Stimulated activated CD8-positive, alpha-beta memory T cell treated with anti-CD3 and anti-CD28 coated beads, Interleukin-7, amount 100 ng/mL, for 24 hours (primary cell): ENCODE results near the gene DOCK8.
A peak's percentile ranks its signal among the peaks of the same experiment; 100 is the strongest.
"Not testable (repeated sequence)": the region's sequence is repeated elsewhere in the genome, so short reads cannot be mapped to it uniquely, and the experiment has no call there.

Experiments
- DNase-seq: peaks from one replicate; pipeline ENCODE4 v3.0.0-alpha.2; 2020; ENCODE audit warnings: low read depth

Gene DOCK8

DNA sequence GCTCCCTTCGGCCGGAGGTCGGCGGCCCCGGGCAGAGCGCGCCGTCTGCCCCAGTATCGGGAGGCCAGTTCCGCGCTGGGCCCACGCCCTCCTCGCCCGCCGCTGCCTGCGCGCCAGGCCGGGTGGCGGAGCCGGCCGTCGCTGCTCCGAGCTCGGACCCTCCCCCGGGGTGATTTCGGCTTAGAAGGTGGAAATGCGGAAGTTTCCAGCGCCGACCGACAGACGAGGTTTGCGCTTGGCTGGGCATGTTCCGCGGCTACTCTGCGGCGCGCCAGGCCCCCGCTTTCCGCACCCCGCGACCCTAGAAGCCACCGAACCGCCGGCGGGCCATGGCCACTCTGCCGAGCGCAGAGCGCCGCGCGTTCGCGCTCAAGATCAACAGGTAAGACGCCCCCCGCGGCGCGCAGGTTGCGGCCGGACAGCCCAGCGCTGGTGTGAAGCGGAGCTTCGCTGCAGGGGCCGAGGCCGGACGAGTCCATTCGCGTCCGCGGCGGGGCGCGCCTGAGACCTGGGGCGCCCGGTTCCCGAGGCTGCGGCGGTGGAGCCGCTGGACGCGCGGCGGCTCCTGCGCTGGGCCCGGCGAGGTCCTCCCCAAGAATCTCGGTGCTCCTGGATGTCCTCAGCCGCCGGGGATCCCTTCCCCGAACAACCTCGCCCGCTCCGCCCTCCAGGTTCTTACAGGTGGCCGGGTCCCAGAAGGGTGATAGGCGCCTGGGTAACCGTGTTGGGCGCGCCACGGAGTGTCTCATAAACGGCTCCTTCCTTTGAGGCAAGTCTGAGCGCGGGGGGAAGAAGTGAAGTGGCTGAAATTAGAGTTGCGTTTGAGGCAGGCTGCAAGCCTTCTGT is at the start of gene DOCK8:
TSS of gene DOCK8 (plus strand) at position 218 of the 846 bp plus-strand sequence. CDS start at position 330, 112 bp downstream.
- peak; percentile 9 for DNase-seq

DNA sequence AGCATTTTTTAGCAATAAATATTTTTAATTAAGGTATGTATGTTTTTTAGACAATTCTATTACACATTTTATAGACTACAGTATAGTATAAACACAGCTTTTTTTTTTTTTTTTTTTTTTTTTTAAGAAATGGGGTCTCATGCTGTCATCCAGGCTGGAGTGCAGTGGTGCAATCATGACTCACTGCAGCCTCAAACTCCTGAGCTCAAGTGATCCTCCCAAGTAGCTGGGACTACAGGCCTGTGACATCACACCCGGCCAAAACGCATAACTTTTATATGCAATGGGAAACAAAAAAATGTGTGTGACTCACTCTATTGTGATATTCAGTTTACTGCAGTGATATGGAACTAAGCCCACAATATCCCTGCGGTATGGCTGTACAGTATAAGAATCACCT is 44.9 kb upstream of the DOCK8 start:
- not testable (repeated sequence) for DNase-seq

DNA sequence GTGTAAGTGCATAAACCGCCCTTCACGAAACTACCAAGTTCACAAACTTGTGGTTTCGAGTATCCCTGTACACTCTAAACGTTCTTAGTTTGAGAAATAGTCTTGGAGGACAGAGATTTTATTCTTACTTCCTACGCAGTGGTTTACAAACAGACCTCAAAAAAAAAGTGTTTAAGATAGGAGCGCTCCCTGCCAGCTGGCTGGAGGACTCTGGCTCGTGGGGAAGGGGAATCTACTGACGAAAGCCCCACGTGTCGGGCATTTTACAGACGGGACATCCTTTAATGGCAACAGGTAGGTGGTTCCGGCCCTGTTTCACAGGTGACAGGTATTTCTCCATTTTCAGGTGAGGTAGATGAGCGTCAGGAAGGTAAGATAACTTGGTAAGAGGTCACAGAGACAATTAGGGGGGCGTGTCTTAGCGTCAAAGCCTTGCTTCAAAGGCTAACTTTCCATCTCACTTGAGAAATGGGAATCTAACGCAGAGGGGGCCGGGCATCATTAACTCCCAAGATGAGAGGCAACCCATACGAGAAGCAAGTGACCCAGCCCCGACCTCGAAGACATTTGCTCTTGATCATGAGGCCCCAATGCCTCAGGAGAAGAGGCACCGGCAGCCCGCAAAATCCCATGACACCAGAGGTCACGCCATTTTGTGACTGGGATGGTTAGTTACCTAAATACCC is 36.4 kb upstream of the DOCK8 start:
- not testable (repeated sequence) for DNase-seq

DNA sequence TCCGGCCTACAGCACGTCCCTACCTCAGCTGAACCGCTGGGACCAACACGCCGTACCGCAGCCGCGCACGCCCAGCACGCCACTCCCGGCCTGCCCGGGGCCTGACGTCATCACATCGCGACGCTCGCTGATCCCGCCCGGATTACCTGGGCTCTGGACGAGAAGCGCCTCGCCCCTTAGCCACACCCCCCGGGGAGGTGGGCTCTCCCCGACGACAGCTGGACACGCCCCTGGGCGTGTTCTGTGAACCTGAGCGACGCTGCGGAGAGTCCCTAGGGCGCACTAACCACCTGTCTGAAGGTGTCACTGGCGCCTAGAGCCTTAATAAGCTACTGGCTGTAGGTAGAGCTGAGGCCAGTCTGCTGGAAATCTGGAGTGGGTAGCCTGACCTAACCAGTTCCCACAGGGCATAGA is 35.7 kb upstream of the DOCK8 start, which contains the start of gene ZNG1A:
TSS of gene ZNG1A (minus strand) at position 87 of the 414 bp plus-strand sequence. CDS start 87 bp downstream, outside the sequence.
- peak; percentile 33 for DNase-seq

DNA sequence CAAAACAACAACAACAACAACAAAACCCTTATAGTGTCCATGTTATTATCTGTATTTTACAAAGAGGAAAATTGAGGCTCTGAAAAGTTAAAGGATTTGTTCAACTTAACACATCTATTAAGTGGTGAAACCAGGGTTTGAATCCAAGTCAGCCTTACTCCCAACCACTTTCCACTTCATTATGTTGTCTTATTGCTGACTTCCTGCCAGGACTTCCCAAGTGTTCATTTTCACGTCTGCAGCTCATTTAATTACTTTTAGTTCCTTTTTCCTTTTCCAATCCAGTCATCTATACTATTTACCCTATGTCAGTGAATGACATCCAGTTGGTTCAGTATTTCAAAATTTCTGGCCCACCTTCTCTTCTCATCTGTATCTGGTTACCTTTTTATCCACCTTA is 15.1 kb upstream of the DOCK8 start:
- DNase-seq: not testable (repeated sequence)

DNA sequence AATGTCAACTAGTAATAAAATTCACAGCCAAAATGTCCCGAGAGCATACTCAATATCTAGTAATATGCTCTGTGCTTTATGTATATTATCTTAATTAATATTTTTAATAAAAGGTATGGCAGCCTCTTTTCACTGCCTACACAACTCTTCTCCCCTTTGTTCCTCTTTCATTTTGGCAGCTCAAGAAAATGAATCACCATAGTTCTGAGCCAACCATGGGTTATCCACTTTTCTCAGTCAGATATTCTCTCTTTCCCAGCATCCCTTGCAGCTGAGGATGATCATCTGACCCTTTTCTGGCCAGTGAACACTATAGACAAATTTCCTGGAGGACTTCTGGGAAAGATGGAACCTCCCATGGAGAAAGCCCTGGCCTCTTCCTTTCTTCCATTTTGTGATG is 8.2 kb upstream of the DOCK8 start:
- DNase-seq: no peak

DNA sequence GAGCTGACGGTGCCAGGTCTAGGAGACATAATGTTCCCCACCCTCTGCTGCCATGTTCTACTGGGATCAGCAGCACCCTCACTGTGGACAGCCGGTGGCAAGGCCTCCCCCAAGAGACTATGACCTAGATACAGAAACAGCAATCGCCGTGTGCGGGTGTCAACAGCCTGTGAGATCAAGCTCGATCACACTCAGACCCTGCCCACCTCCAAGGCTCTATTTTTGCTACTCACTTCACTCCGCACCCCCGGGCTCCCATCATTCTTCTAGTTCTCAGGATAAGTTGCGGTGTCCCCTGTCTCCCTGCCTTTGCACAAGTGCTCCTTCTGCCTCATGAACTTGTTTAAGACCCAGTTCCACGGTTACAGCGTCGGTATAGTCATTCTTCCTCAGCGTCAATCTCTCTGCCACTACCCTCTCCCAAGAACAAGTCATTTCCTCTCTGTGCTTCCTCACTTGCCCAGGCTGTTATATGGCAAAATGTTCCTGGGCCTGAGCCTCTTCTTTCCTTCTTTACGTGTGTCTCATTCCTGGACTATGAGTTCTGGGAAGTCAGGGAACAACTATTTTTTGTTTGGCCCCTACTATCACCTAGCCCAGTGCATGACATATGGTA is 5.4 kb upstream of the DOCK8 start:
- DNase-seq: no peak

DNA sequence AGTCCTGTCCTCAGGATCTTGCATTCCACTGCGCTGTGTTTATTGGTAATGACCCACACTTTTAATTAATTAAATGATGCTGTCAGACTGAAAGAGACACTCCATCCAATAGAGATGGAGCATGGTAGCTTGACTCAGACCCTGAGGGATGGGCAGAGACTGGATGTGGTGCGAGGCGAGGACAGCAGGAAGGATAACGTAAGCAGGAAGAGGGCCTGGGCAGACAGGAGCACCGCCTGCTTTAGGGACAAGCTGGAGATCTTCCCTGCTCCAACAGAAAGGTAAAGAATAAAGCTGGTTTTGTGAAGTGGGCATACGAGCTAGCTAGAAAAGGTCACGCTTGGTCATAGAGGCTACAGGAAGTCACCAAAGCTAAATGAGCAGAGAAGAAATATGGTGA is 3.6 kb upstream of the DOCK8 start:
- DNase-seq: no peak

DNA sequence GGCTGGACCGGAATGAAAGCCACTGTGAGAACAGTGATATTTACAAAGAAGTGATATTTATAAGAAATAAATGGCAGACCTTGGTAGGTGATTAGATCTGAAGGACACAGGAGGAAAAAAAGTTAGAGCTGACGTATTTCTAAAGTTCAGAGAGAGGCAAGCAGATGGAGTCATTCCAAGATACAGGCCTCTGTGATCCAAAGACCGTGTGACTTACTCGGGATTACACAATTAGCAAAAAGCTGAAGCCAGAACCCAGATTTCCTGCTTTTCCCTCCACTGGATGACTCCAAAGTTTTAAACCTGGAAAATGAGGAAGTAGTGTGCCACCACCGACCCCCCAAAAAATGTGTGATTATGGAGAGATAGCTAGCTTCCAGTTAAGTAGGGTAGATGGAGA is 3.1 kb upstream of the DOCK8 start:
- no peak for DNase-seq

DNA sequence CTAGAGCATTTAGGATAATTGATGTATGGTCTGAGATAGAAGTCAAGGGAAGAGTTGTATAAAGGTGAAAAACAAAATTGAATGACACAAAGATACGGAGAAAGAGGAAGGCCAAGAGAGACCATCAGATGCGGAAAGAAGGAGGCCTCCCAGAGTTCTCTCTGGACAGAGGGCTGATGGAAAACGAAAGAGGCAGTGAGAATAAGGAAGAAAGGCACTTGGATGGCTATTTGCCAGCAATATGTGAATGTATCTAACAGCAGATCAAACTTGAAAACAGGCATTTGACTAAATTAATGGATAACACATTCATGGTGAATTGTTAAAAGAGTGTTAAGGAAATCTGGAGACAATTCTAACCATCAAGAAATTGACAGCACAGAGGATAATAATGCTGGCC is 2.4 kb upstream of the DOCK8 start:
- DNase-seq: no peak

DNA sequence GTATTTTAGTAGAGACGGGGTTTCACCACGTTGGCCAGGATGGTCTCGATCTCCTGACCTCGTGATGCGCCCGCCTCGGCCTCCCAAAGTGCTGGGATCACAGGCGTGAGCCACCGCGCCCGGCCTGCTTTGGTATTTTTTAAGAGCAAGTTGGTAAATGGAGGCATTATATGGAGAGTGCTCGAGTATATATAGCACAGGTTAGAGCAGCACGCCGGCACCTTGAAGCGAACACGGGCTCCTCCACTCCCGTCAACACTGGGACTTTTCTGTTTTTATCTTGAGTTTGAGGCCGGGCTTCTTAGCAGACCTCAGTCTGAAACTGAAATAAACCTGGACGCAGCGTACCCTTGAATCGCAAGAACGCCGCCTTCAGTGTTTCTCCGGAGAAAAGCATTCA is 764 bp upstream of the DOCK8 start:
- not testable (repeated sequence) for DNase-seq

DNA sequence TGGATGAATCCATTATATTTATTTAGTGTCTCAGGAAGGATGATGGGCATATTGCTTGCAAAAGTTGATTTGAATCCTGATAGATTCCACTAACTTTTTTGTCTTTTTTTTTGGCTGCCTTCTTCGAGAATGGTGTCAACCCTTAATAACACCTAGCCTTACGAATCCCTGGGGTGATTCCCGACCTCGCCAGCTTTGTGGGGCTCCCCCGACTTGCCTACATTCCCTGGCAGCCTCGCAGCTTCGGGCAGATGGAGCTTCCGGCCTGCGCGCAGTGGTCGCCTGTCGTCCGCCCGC is 366 bp upstream of the DOCK8 start:
- no peak for DNase-seq

DNA sequence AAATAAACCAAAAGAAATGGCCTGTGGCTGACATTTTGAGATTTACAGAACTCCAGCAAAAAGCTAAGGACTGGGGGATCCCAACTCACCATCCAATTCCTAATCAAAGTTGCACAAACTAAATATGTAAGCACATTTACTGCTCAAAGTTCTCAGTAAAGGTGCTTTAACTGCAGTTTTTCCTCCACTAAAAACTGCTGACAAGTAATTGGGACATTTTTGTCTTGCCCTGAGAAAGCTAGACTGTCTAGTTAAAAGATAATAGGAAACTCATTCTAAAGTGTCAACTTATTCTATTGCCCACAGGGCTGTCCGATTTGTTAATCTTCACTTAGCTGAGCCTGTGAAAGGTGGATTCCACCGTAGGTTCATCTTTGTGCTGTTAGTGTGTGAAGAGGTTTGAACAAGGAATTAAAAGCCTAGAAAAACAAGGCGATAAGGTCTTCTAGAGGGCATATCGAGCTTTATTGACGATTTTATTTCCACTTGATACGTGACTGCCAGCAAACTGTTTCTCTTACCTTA is 1.0 kb downstream of the DOCK8 start:
- no peak for DNase-seq

DNA sequence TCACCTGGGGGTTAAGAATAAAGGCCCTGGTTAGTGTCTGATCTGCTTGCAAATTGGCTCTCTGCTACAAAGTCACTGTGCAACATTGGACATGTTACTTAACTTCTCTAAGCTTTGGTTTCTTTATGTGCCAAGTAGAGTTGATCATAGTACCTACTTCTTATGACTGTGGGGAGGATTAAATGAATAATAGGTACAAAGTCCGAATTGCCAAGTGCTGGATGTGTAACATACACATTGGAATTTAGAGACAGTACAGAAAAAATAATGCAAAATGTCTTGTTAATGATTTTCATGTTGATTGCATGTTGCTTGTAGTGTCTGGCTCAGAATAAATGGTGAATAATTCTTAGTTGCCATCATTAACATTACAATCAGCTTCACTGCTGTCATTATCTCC is 2.2 kb downstream of the DOCK8 start:
- DNase-seq: no peak

DNA sequence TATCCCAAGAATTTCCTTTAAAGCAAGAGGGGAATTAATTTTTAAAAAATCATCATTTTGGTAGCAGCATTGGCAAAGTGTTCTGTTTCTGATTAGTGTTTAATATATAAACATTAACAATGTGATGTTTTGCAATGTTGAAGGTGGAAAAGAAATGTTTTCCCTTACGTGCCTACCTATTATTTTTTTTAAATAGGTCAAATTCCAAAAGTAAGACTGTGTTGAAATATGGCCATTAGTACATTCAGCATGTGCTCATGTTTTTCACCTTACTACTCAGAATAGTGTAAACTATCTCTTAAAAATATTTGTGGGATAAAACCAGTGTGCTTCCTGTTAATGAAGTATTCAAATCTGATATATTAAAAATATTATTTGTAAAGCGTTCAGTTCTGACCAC is 3.3 kb downstream of the DOCK8 start:
- DNase-seq: no peak

DNA sequence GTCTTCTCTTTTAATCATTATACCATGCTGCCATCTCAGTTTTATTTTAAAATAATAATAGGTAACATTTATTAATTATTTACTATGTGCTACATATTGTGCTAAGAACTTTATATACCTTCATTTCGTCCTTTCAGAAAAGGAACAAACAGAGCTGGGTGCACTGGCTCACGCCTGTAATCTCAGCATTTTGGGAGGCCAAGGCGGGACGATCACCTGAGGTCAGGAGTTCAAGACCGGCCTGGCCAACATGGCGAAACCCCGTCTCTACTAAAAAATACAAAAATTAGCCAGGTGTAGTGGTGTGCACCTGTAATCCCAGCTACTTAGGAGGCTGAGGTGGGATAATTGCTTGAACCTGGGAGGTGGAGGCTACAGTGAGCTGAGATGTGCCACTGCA is 4.4 kb downstream of the DOCK8 start:
- not testable (repeated sequence) for DNase-seq

DNA sequence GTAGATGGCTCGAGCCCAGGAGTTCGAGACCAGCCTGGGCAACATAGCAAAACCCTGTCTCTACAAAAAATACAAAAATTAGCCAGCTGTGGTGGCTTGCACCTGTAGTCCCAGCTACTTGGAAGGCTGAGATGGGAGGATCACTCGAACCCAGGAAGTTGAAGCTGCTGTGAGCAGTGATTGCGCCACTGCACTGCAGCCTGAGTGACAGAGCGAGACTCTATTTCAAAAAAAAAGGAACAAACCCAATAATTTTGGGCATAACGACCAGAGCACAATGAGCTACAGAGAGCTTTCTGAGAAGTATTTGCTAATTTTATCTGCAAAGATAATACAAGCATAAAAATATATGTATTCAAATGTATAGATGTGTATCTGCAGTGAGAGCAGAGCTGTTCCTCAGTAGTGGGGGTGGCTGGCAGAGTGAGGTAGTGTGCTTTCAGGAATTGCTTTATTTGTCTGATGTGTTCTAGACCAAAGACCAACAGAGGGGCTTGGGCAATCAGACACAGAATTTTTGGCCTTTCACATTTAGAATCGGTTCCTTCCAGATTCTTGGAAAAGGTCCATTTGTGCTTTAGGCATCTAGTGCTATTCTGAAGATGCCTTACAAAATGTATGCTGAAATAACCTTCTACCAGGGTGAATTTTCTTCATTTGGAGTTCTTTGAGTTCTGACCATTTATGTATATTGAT is 5.2 kb downstream of the DOCK8 start:
- DNase-seq: no peak

DNA sequence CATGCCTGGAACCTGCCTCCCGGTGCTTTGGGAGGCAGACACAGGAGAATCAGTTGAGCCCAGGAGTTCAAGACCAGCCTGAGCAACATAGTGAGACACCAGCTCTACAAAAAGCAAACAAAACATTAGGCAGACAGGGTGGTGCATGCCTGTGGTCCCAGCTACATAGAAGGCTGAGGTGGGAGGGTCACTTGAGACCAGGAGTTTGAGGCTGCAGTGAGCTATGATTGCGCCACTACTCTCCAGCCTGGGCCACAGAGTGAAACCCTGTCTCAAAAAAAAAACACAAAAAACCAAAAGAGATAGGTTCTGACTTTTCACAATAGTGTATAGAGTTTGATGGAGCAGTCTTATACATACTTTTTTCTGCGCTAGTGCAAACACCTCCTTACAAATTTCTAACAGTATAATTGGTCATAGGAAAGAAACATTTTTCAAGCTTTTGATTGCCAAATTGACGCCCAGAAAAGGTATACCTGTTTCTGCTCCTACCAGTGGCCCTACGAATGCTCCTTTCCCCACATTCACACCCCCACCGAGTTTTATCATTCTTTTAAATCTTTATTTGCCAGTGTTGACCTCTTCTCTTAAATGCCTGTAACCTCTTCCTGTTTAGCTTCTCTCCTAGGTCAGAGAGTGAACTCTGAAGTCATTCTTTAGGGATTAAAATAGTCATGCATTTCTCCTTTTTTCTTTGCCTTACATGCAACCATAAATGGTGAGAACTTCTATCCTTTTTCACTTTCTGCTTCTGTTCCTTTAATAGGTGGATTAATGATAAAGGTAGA is 7.5 kb downstream of the DOCK8 start:
- DNase-seq: no peak

DNA sequence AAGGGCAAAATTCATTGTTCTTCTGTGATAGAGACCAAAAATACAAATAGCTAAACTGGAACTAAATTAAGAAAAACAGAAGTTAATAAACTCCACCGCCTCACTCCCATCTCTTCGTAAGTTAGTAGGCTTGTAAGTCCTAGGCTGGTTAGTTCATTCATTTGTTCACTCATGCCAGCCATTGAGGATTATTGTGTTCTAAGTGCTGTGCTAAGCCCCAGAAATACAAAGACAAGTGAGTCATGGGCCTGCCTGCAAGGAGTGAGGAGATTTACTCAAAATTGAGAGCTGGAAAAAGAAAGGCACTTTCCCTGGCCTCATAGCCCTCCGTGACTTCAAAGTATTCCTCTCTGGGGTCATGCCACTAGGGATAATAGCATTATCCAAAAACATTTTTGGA is 8.5 kb downstream of the DOCK8 start:
- DNase-seq: no peak

DNA sequence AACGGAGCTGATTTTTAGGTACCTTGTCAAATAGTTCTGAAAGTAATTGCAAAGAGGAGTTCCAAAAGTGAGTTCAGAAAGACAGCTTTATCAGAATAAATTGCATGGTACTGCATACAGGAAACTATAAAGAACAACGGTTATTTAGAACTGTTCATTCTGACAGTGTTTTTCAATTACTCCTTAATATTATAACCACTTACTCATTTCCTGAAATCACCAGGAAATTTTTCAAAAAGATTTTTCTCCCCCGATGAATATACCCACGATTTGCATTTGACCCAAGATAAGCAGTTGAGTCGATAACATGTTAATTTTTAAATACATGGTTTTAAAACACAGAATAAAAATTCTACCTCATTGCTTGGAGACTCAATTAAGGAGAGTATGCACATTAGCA is 9.4 kb downstream of the DOCK8 start:
- no peak for DNase-seq
